ENCODE data around the gene SPATS2L.

Gene SPATS2L

DNA sequence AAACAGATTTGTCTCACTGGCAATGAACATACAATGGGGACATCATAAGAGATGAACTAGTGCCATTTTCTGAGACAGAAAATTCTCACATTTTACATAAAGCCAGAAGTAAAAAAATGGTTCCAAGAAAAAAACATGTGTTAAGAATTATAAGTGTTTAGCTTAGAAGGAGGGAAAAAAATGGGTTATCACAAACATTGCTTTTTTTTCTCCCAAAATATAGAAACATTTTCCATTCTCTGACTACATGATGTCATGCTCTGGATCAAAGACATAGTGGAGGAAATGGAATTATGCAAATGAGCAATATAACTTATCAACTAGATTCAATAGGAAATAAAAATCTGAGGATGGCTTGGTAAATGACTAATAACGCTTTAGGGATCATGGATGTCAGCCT is 49.8 kb downstream of the SPATS2L start:
- FAIRE-seq (no peak), DNase-seq (ENCODE audit: insufficient read length) (no peak)
- no peak for TF ChIP-seq TAF1 (IDR thresholded peaks at IDR 0.05; ENCODE audit: borderline replicate concordance, low read depth, low read length)
- TF ChIP-seq POLR2A (IDR thresholded peaks at IDR 0.05; ENCODE audit: low read depth, low read length) = no peak
- no peak for TF ChIP-seq POLR2AphosphoS5 (IDR thresholded peaks at IDR 0.05; ENCODE audit: low read depth, low read length)

DNA sequence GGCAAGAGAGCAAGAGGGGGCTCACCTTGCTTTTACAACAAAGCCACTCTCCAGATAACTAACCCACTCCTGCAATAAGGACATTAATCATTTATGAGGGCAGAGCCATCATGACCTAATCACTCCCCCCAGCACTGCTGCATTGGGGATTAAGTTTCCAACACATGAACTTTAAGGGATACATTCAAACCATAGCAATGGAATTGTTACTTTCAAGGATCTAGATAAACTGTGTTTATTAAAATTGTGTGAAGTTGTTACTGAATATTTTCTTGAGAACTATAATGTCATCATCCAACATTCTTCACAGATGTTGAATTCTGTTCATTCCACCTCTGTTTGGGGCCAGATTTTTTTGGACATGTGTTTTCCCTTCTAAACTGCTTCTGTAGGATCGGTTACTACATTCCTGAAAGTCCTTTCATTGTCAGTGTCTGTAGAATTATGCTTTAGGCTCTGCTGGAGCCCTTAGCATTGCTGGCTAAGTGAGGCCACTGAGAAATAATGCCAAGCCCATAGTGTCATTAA is 50.4 kb downstream of the SPATS2L start:
- FAIRE-seq = no peak
- TF ChIP-seq POLR2A (IDR thresholded peaks at IDR 0.05; ENCODE audit: low read depth, low read length) = no peak
- TF ChIP-seq POLR2AphosphoS5 (IDR thresholded peaks at IDR 0.05; ENCODE audit: low read depth, low read length) = no peak
- no peak for TF ChIP-seq TAF1 (IDR thresholded peaks at IDR 0.05; ENCODE audit: borderline replicate concordance, low read depth, low read length)
- DNase-seq (ENCODE audit: insufficient read length) = no peak

DNA sequence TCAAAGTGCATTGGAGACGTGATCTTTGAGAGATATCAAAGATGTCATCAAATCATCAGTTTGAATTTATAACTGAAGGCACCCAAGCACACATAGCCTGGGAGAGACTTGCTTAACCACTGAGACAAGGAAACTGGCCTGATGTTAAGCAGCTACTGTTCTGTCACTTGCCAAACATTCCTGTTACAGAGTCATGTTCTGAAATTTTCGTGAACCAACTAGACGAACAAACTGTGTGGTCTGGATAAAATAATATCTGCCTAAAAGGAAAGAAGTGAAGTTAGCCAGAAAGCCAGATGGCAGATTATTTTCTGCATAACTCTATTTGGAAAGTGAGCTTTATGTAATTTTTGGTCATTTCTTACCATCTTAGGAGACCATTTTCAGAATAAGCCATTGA is 51.4 kb downstream of the SPATS2L start:
- DNase-seq (ENCODE audit: insufficient read length) (no peak), FAIRE-seq (no peak)
- TF ChIP-seq POLR2A (IDR thresholded peaks at IDR 0.05; ENCODE audit: low read depth, low read length) = no peak
- TF ChIP-seq POLR2AphosphoS5 (IDR thresholded peaks at IDR 0.05; ENCODE audit: low read depth, low read length) = no peak
- TF ChIP-seq TAF1 (IDR thresholded peaks at IDR 0.05; ENCODE audit: borderline replicate concordance, low read depth, low read length) = no peak

DNA sequence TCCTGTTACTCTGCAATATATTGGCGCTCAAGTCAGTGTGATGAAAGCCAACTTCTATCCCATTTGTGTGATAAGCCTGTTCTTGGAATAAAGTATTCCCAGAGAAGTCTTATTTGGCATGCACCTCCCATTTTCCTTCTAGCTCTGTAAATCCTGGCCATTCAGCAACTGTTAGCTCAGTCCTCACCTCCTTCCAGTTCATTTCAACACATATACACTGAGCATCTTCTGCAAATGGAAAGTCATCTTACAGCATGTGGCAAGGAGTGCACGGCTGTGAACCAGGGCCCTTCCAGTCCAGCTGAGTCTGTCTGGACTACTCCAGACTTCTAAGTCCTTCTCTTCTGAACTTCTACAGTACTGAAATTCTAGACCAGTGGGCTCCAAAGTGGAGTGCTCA is 53.1 kb downstream of the SPATS2L start:
- FAIRE-seq = no peak
- TF ChIP-seq TAF1 (IDR thresholded peaks at IDR 0.05; ENCODE audit: borderline replicate concordance, low read depth, low read length) (no peak), POLR2AphosphoS5 (IDR thresholded peaks at IDR 0.05; ENCODE audit: low read depth, low read length) (no peak), POLR2A (IDR thresholded peaks at IDR 0.05; ENCODE audit: low read depth, low read length) (no peak)
- no peak for DNase-seq (ENCODE audit: insufficient read length)

DNA sequence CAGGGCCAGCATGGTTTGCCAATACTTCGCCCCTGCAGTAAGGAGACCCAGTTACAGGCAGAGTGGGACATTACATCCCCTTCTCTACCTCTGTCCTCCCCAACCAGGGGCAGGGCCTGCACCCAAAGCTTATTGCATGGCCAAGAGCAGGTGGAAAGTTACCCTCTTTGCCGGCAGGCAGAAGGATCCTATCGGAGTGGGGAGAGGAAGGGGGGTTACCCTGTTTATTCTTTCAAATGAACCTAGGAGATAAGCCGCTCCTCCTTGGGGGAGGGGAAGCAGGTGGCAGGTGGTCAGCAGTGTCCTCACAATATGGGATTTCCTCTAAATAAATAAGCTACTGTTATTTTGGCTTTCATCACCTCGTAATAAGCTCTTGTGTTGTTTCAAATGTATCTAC is 53.9 kb downstream of the SPATS2L start:
- DNase-seq (ENCODE audit: insufficient read length) (no peak), FAIRE-seq (no peak)
- no peak for TF ChIP-seq TAF1 (IDR thresholded peaks at IDR 0.05; ENCODE audit: borderline replicate concordance, low read depth, low read length)
- TF ChIP-seq POLR2A (IDR thresholded peaks at IDR 0.05; ENCODE audit: low read depth, low read length) = no peak
- TF ChIP-seq POLR2AphosphoS5 (IDR thresholded peaks at IDR 0.05; ENCODE audit: low read depth, low read length) = no peak

DNA sequence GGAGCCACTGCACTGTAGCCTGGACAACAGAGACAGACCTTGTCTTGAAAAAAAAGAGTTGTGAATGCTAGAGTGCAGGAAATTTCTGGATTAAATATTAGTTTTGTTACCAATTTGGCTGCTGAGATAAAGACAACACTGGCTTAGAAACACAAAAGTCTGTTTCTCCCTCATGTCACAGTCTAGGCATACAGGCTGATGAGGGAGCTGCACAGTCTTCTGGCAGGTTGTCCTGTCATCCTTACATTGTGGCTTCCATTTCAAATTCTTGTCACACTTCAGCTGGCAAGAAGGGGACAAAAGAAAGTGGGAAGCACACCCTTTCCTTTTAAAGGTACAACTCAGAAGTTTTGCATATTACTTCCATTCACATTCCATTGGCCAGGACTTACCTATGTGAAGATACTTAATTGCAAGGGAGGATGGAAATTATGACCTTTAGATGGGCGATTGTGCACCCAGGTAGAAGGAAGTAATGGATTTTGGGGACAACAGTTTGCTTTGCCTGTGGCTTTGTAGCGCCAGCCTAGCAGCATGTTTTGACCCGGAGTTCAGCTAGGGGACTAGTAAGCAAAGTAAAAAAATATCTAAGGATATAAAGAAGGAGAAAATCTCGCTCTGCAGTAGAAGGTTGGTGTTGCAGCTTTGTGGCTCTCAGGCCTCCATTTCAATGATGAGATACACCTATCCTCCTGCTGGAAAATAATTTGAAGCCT is 55.9 kb downstream of the SPATS2L start:
- no peak for FAIRE-seq
- DNase-seq (ENCODE audit: insufficient read length) = no peak
- no peak for TF ChIP-seq TAF1 (IDR thresholded peaks at IDR 0.05; ENCODE audit: borderline replicate concordance, low read depth, low read length)
- TF ChIP-seq POLR2A (IDR thresholded peaks at IDR 0.05; ENCODE audit: low read depth, low read length) = no peak
- no peak for TF ChIP-seq POLR2AphosphoS5 (IDR thresholded peaks at IDR 0.05; ENCODE audit: low read depth, low read length)

- DNase-seq (ENCODE audit: insufficient read length) = no peak
- no peak for FAIRE-seq
- TF ChIP-seq POLR2A (IDR thresholded peaks at IDR 0.05; ENCODE audit: low read depth, low read length) (no peak), POLR2AphosphoS5 (IDR thresholded peaks at IDR 0.05; ENCODE audit: low read depth, low read length) (no peak), TAF1 (IDR thresholded peaks at IDR 0.05; ENCODE audit: borderline replicate concordance, low read depth, low read length) (no peak)
Measured at GRCh38 chr2:200363279-200363678, 56.8 kb downstream of the SPATS2L start.

GRCh38 chr2:200364142-200364541 is 57.6 kb downstream of the SPATS2L start:
- no peak for TF ChIP-seq POLR2AphosphoS5 (IDR thresholded peaks at IDR 0.05; ENCODE audit: low read depth, low read length)
- no peak for TF ChIP-seq POLR2A (IDR thresholded peaks at IDR 0.05; ENCODE audit: low read depth, low read length)
- TF ChIP-seq TAF1 (IDR thresholded peaks at IDR 0.05; ENCODE audit: borderline replicate concordance, low read depth, low read length) = no peak
- FAIRE-seq (no peak), DNase-seq (ENCODE audit: insufficient read length) (no peak)

DNA sequence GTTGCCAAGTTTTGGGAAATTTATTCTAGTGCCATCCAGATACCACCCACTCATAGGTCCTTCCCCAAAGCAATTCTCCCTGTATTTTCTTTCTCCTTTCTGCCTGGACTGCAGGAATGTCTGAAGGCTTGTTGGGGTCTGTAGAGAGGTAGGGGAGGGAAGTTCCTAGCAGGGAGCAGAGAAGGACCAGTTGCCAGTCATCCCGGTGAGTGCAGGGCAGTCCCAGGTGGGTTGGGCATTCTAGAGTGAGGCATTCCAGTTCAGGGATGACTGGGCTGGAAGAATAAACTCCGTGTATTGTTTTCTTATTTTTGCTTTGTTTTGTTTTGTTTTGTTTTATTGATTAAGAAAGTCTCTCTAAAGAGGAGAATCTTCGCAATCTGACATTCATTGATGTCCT is 58.1 kb downstream of the SPATS2L start:
- TF ChIP-seq POLR2A (IDR thresholded peaks at IDR 0.05; ENCODE audit: low read depth, low read length) = no peak
- TF ChIP-seq POLR2AphosphoS5 (IDR thresholded peaks at IDR 0.05; ENCODE audit: low read depth, low read length) = no peak
- TF ChIP-seq TAF1 (IDR thresholded peaks at IDR 0.05; ENCODE audit: borderline replicate concordance, low read depth, low read length) = no peak
- DNase-seq (ENCODE audit: insufficient read length) = no peak
- FAIRE-seq = no peak

DNA sequence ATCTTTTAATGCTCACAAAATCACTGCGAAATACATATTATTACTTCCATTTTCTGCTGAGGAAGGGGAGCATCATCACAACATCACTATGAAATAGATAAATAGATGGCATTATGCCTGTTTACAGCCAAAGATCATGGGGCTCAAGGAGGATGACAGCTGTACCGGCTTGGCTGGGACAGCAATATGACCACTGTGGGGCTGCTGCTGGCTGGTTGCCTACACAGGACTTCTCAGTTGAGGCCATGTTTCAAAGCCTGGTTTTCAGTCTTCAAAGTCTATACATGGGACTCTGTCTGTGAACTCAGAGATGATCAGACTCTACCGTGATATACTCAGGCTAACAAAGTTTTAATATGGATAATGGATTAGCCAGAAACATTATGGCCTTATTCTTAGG is 58.7 kb downstream of the SPATS2L start:
- no peak for TF ChIP-seq POLR2AphosphoS5 (IDR thresholded peaks at IDR 0.05; ENCODE audit: low read depth, low read length)
- no peak for TF ChIP-seq TAF1 (IDR thresholded peaks at IDR 0.05; ENCODE audit: borderline replicate concordance, low read depth, low read length)
- no peak for TF ChIP-seq POLR2A (IDR thresholded peaks at IDR 0.05; ENCODE audit: low read depth, low read length)
- no peak for DNase-seq (ENCODE audit: insufficient read length)

DNA sequence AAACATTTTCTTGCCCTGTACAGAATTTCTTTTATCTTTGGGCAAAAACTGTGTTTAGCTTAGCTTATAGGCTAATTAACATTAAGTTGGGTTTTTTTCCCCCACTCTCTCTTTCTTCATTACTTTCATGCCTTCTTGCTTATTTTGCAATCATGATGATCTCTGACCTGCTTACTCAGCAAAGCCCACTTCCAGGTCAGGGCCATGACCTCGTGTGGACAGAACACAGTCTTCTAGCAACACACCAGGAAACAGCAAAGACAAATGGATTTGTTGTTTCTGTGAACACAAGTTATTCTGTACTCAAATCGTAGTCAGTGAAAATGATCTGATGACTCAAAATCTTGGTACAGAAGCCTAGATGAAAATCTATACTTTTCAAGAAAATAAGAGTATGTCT is 60.7 kb downstream of the SPATS2L start:
- DNase-seq (ENCODE audit: insufficient read length) (no peak), FAIRE-seq (no peak)
- TF ChIP-seq POLR2A (IDR thresholded peaks at IDR 0.05; ENCODE audit: low read depth, low read length) = no peak
- TF ChIP-seq TAF1 (IDR thresholded peaks at IDR 0.05; ENCODE audit: borderline replicate concordance, low read depth, low read length) = no peak

More for the DNA sequence above, 58.7 kb downstream of the SPATS2L start:
- no peak for FAIRE-seq

DNA sequence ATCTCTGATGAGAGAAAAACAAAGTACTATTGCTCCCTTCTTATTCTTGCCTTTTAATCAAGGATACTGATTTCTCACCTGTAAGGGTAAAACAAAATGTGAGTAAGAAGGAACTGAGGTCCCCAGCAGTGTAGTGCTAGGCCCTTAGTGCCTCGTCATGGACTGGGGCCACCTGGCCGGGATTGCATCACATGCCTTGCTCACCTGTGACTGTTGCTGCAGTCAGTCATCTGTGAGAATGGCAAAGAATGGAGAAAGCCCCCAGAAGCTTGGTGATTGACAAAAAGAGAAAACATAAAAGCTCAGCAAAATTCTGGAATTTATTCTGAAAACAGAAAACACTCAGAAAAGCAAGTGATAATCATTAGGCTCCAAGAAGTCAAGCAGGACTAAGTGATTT is 63.4 kb downstream of the SPATS2L start:
- FAIRE-seq = no peak
- no peak for TF ChIP-seq POLR2AphosphoS5 (IDR thresholded peaks at IDR 0.05; ENCODE audit: low read depth, low read length)
- TF ChIP-seq TAF1 (IDR thresholded peaks at IDR 0.05; ENCODE audit: borderline replicate concordance, low read depth, low read length) = no peak
- no peak for TF ChIP-seq POLR2A (IDR thresholded peaks at IDR 0.05; ENCODE audit: low read depth, low read length)

More for the DNA sequence above, 63.4 kb downstream of the SPATS2L start:
- DNase-seq (ENCODE audit: insufficient read length) = no peak

All from GM12892 (cell line).